Large intestine (tissue), 3 donors: ENCODE results near the gene BICDL1. TPM values are rescaled to one million over a fixed set of nuclear protein-coding genes. Genes with fewer than 3 reads are reported as not detected.

ENCODE experiments used
- DNase-seq, 2 donors: peaks; one replicate each; pipeline versions ENCODE4 v3.0.0 to v3.0.0-alpha.2; 2013
- H3K27ac ChIP-seq: one replicate; pipeline ENCODE4 v1.5.1; 2013; ENCODE audit warnings: low read length
- H3K27me3 ChIP-seq: 2 replicates; pipeline ENCODE4 v1.6.1; 2013; ENCODE audit warnings: low read length; ENCODE audit not compliant: control insufficient read depth, insufficient read depth
- H3K36me3 ChIP-seq: 2 replicates; pipeline ENCODE4 v1.6.1; 2013; ENCODE audit warnings: low read length; ENCODE audit not compliant: control insufficient read depth, insufficient read depth
- H3K4me1 ChIP-seq: one replicate; pipeline ENCODE4 v1.6.1; 2013; ENCODE audit warnings: low read length; ENCODE audit not compliant: control insufficient read depth, insufficient read depth
- H3K4me3 ChIP-seq: one replicate; pipeline ENCODE4 v1.5.1; 2013; ENCODE audit warnings: low read length
- H3K9me3 ChIP-seq: one replicate; pipeline ENCODE4 v1.6.1; 2013; ENCODE audit warnings: mild to moderate bottlenecking, low read depth, low read length, moderate library complexity; ENCODE audit not compliant: control insufficient read depth
- WGBS: methylation state at CpG from one replicate; pipeline ENCODE4 v1.1.5; 2013; ENCODE audit warnings: low lambda C conversion rate; ENCODE audit not compliant: insufficient coverage; 5-methylcytosine and 5-hydroxymethylcytosine counted together
- polyA plus RNA-seq: library from polyadenylated mRNA; unstranded; fragments of 120-200 nt; gene quantifications from one replicate; pipeline ENCODE4 v1.2.1, GENCODE V29; 2013

The BICDL1 gene
- polyA plus RNA-seq, 1 donor, result 14.9 TPM

- H3K27me3 ChIP-seq, result no peaks in the 10 kb centered on the region
- H3K4me3 ChIP-seq, result no peak overlapping the region
- WGBS, result 96% methylated on average over 3 of the region's 3 CpGs
Measured at GRCh38 chr12:120051535-120051934, 62.5 kb downstream of the BICDL1 start.

GRCh38 chr12:120054293-120054692 is 65.3 kb downstream of the BICDL1 start:
- no peak overlapping the region for H3K27ac ChIP-seq
- no peaks in the 10 kb centered on the region for H3K4me1 ChIP-seq
- H3K4me3 ChIP-seq, result no peak overlapping the region
- H3K9me3 ChIP-seq, result no peaks in the 10 kb centered on the region
- H3K36me3 ChIP-seq, result no peaks in the 10 kb centered on the region
- H3K27me3 ChIP-seq, result no peaks in the 10 kb centered on the region
- no peak for DNase-seq
- WGBS, result no CpG with 5 or more reads among the region's 4 CpGs

More at GRCh38 chr12:120051535-120051934, 62.5 kb downstream of the BICDL1 start:
- Histone ChIP-seq H3K36me3 (no peaks in the 10 kb centered on the region), H3K4me1 (no peaks in the 10 kb centered on the region), H3K9me3 (no peaks in the 10 kb centered on the region), H3K27ac (no peak overlapping the region)
- DNase-seq, result no peak

GRCh38 chr12:120055231-120056000 is 66.4 kb downstream of the BICDL1 start:
- H3K27me3 ChIP-seq, result no peaks in the 10 kb centered on the region
- no peaks in the 10 kb centered on the region for H3K4me1 ChIP-seq
- DNase-seq, result peak; percentile 9 to 17
- no peak overlapping the region for H3K4me3 ChIP-seq
- H3K9me3 ChIP-seq, result no peaks in the 10 kb centered on the region
- H3K27ac ChIP-seq, result no peak overlapping the region
- WGBS, result 71% methylated on average over 1 of the region's 2 CpGs
- H3K36me3 ChIP-seq, result no peaks in the 10 kb centered on the region

GRCh38 chr12:120056739-120057138 is 67.7 kb downstream of the BICDL1 start:
- no CpG with 5 or more reads among the region's 5 CpGs for WGBS
- Histone ChIP-seq H3K4me1 (no peaks in the 10 kb centered on the region), H3K27me3 (peaks cover 3% of the 10 kb centered on the region), H3K36me3 (no peaks in the 10 kb centered on the region), H3K27ac (no peak overlapping the region), H3K9me3 (no peaks in the 10 kb centered on the region), H3K4me3 (no peak overlapping the region)
- DNase-seq, result no peak

GRCh38 chr12:120060196-120060595 is 71.2 kb downstream of the BICDL1 start:
- Histone ChIP-seq H3K4me1 (no peaks in the 10 kb centered on the region), H3K36me3 (no peaks in the 10 kb centered on the region), H3K9me3 (no peaks in the 10 kb centered on the region), H3K27me3 (peaks cover 3% of the 10 kb centered on the region), H3K4me3 (no peak overlapping the region), H3K27ac (no peak overlapping the region)
- WGBS, result no CpG with 5 or more reads among the region's 1 CpG
- no peak for DNase-seq

GRCh38 chr12:120060717-120061116 is 71.7 kb downstream of the BICDL1 start:
- Histone ChIP-seq H3K9me3 (no peaks in the 10 kb centered on the region), H3K27ac (no peak overlapping the region), H3K36me3 (no peaks in the 10 kb centered on the region), H3K4me3 (no peak overlapping the region), H3K27me3 (peaks cover 3% of the 10 kb centered on the region), H3K4me1 (no peaks in the 10 kb centered on the region)
- DNase-seq, result no peak
- WGBS, result no CpG with 5 or more reads among the region's 5 CpGs

- H3K4me3 ChIP-seq, result no peak overlapping the region
- WGBS, result no CpG with 5 or more reads among the region's 10 CpGs
- peaks cover 3% of the 10 kb centered on the region for H3K27me3 ChIP-seq
- no peaks in the 10 kb centered on the region for H3K4me1 ChIP-seq
- no peak overlapping the region for H3K27ac ChIP-seq
- H3K36me3 ChIP-seq, result no peaks in the 10 kb centered on the region
- no peak for DNase-seq
- H3K9me3 ChIP-seq, result no peaks in the 10 kb centered on the region
Measured at GRCh38 chr12:120061575-120062214, 72.7 kb downstream of the BICDL1 start.

GRCh38 chr12:120062976-120063579 is 74.0 kb downstream of the BICDL1 start:
- no peaks in the 10 kb centered on the region for H3K4me1 ChIP-seq
- no peaks in the 10 kb centered on the region for H3K36me3 ChIP-seq
- no peaks in the 10 kb centered on the region for H3K9me3 ChIP-seq
- 83% methylated on average over 1 of the region's 3 CpGs for WGBS
- no peak overlapping the region for H3K27ac ChIP-seq
- DNase-seq, result no peak
- no peak overlapping the region for H3K4me3 ChIP-seq
- H3K27me3 ChIP-seq, result peaks cover 3% of the 10 kb centered on the region

GRCh38 chr12:120064054-120064940 is 75.3 kb downstream of the BICDL1 start:
- H3K27me3 ChIP-seq, result peaks cover 3% of the 10 kb centered on the region
- H3K9me3 ChIP-seq, result no peaks in the 10 kb centered on the region
- peak; percentile 18 to 20 for DNase-seq
- H3K4me1 ChIP-seq, result no peaks in the 10 kb centered on the region
- H3K36me3 ChIP-seq, result no peaks in the 10 kb centered on the region
- WGBS, result no CpG with 5 or more reads among the region's 16 CpGs
- H3K4me3 ChIP-seq, result no peak overlapping the region
- no peak overlapping the region for H3K27ac ChIP-seq

- H3K36me3 ChIP-seq, result no peaks in the 10 kb centered on the region
Measured at GRCh38 chr12:120065472-120065871, 76.4 kb downstream of the BICDL1 start.

More at GRCh38 chr12:120065472-120065871, 76.4 kb downstream of the BICDL1 start:
- peak overlapping the region; percentile 18 for H3K4me3 ChIP-seq
- no peaks in the 10 kb centered on the region for H3K4me1 ChIP-seq
- DNase-seq, result no peak
- no peaks in the 10 kb centered on the region for H3K9me3 ChIP-seq
- H3K27me3 ChIP-seq, result peaks cover 3% of the 10 kb centered on the region
- H3K27ac ChIP-seq, result no peak overlapping the region
- no CpG with 5 or more reads among the region's 1 CpG for WGBS
